Glutamatergic neuron (in vitro differentiated cells): ENCODE results near the gene P2RX4. TPM values are rescaled to one million over a fixed set of nuclear protein-coding genes. Genes with fewer than 3 reads are reported as not detected.

Experiments
- DNase-seq: peaks from one replicate; pipeline ENCODE4 v3.0.0; 2022
- H3K27ac Mint-ChIP-seq: one replicate; pipeline ENCODE4 v1.8.0; 2020; ENCODE audit warnings: mild to moderate bottlenecking, mixed read lengths, inconsistent platforms; ENCODE audit not compliant: unreplicated experiment
- H3K27me3 Mint-ChIP-seq: one replicate; pipeline ENCODE4 v1.8.0; 2020; ENCODE audit warnings: mild to moderate bottlenecking, moderate library complexity, mixed read lengths, inconsistent platforms; ENCODE audit not compliant: unreplicated experiment
- H3K36me3 Mint-ChIP-seq: one replicate; pipeline ENCODE4 v1.8.0; 2020; ENCODE audit warnings: mild to moderate bottlenecking, mixed read lengths, inconsistent platforms; ENCODE audit not compliant: unreplicated experiment
- H3K4me1 Mint-ChIP-seq: one replicate; pipeline ENCODE4 v1.8.0; 2020; ENCODE audit warnings: mild to moderate bottlenecking, low read depth, mixed read lengths, inconsistent platforms; ENCODE audit not compliant: unreplicated experiment
- H3K4me3 Mint-ChIP-seq: one replicate; pipeline ENCODE4 v1.8.0; 2020; ENCODE audit warnings: mild to moderate bottlenecking, mixed read lengths, inconsistent platforms; ENCODE audit not compliant: unreplicated experiment
- H3K9me3 Mint-ChIP-seq: one replicate; pipeline ENCODE4 v1.8.0; 2020; ENCODE audit warnings: mild to moderate bottlenecking, moderate library complexity, mixed read lengths, inconsistent platforms; ENCODE audit not compliant: unreplicated experiment
- total RNA-seq: library from RNA; stranded (reverse); fragmentation: NEBNext Ultra II Directional; extraction: Animal tissue kit (Norgen Biotek cat#: 25700); gene quantifications from one replicate; pipeline ENCODE4 v1.2.1, GENCODE V29; 2021; ENCODE audit not compliant: unreplicated experiment
- TF ChIP-seq, protein P1 (sequence below): fragments of 200-600 bp; sonication (generic); IDR thresholded peaks from one replicate; pipeline ENCODE4 v1.5.0; 2021; ENCODE audit not compliant: partially characterized antibody, unreplicated experiment

The P2RX4 gene
- total RNA-seq, 1 donor from 2014 or later: 3.7 TPM

DNA sequence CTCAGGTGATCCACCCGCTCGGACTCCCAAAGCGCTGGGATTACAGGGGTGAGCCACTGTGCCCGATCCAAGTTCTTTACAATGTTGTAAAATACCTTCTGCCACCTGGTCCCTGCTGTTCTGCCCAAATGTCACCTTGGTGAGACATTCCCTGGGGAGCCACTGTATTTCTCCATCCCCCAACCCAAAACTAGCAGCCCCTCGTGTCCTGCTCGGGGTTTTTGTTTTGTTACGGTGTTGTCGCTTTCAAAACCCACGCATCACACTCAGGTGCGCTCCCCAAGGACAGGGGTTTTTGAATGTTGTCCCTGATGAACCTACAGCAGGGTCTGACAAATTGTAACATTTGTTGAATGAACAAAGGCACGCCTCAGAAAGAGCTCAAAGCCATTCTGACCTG is 49.1 kb downstream of the P2RX4 start:
- Mint-ChIP-seq H3K27me3 (peaks cover 5% of the 10 kb centered on the region), H3K9me3 (no peaks in the 10 kb centered on the region), H3K4me3 (no peak overlapping the region), H3K27ac (no peak overlapping the region), H3K36me3 (peaks cover 11% of the 10 kb centered on the region), H3K4me1 (no peaks in the 10 kb centered on the region)
- TF ChIP-seq, protein P1, sequence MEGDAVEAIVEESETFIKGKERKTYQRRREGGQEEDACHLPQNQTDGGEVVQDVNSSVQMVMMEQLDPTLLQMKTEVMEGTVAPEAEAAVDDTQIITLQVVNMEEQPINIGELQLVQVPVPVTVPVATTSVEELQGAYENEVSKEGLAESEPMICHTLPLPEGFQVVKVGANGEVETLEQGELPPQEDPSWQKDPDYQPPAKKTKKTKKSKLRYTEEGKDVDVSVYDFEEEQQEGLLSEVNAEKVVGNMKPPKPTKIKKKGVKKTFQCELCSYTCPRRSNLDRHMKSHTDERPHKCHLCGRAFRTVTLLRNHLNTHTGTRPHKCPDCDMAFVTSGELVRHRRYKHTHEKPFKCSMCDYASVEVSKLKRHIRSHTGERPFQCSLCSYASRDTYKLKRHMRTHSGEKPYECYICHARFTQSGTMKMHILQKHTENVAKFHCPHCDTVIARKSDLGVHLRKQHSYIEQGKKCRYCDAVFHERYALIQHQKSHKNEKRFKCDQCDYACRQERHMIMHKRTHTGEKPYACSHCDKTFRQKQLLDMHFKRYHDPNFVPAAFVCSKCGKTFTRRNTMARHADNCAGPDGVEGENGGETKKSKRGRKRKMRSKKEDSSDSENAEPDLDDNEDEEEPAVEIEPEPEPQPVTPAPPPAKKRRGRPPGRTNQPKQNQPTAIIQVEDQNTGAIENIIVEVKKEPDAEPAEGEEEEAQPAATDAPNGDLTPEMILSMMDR: no peak
- DNase-seq: no peak

GRCh38 chr12:121260091-121260490 is 50.2 kb downstream of the P2RX4 start:
- no peaks in the 10 kb centered on the region for H3K4me1 Mint-ChIP-seq
- H3K4me3 Mint-ChIP-seq: no peak overlapping the region
- H3K36me3 Mint-ChIP-seq: peaks cover 5% of the 10 kb centered on the region
- no peak overlapping the region for H3K27ac Mint-ChIP-seq
- no peak for DNase-seq
- TF ChIP-seq, protein P1: no peak
- H3K27me3 Mint-ChIP-seq: peaks cover 5% of the 10 kb centered on the region
- H3K9me3 Mint-ChIP-seq: no peaks in the 10 kb centered on the region

GRCh38 chr12:121261398-121261797 is 51.5 kb downstream of the P2RX4 start:
- H3K4me1 Mint-ChIP-seq: no peaks in the 10 kb centered on the region
- DNase-seq: no peak
- no peak overlapping the region for H3K4me3 Mint-ChIP-seq
- H3K27me3 Mint-ChIP-seq: peaks cover 5% of the 10 kb centered on the region
- no peak overlapping the region for H3K27ac Mint-ChIP-seq
- H3K9me3 Mint-ChIP-seq: no peaks in the 10 kb centered on the region
- TF ChIP-seq, protein P1: no peak
- H3K36me3 Mint-ChIP-seq: no peaks in the 10 kb centered on the region

- no peak for DNase-seq
- TF ChIP-seq, protein P1: no peak
- H3K27me3 Mint-ChIP-seq: peaks cover 5% of the 10 kb centered on the region
- H3K4me1 Mint-ChIP-seq: no peaks in the 10 kb centered on the region
- no peak overlapping the region for H3K27ac Mint-ChIP-seq
- no peaks in the 10 kb centered on the region for H3K9me3 Mint-ChIP-seq
- no peaks in the 10 kb centered on the region for H3K36me3 Mint-ChIP-seq
- no peak overlapping the region for H3K4me3 Mint-ChIP-seq
Measured at GRCh38 chr12:121263206-121263935, 53.4 kb downstream of the P2RX4 start.

- Mint-ChIP-seq H3K27ac (peak overlapping the region; percentile 33), H3K36me3 (no peaks in the 10 kb centered on the region), H3K27me3 (peaks cover 5% of the 10 kb centered on the region), H3K9me3 (no peaks in the 10 kb centered on the region), H3K4me3 (no peak overlapping the region), H3K4me1 (no peaks in the 10 kb centered on the region)
- DNase-seq: no peak
- TF ChIP-seq, protein P1: no peak
Measured at GRCh38 chr12:121264135-121264534, 54.2 kb downstream of the P2RX4 start.
